Measurements from ENCODE around the gene CDK10. TPM values are rescaled to one million over a fixed set of nuclear protein-coding genes. Genes with fewer than 3 reads are reported as not detected.
A peak's percentile ranks its signal among the peaks of the same experiment; 100 is the strongest.

Gene CDK10
- total and polyA plus RNA-seq, 10 of the 15 experiments (the other 5 are each of a cell fraction or from before 2014, with no cell fraction given) = 1.5 to 58.7 (median 36.0) TPM

- TF ChIP-seq E2F4 (IDR thresholded peaks at IDR 0.05; ENCODE audit: low read depth, low read length) (peak; percentile 51; the same call in 1 of the 2 replicates), EGR1 (IDR thresholded peaks at IDR 0.05; ENCODE audit: borderline replicate concordance in 1 of 2, low read depth in 2 of 2, low read length in 2 of 2) (peak; percentile 85 to 99), ATF2 (IDR thresholded peaks at IDR 0.05; ENCODE audit: low read length) (no peak; the same call in 1 of the 2 replicates), CREB1 (IDR thresholded peaks at IDR 0.05; ENCODE audit: low read depth) (peak; percentile 96), SIN3A (IDR thresholded peaks at IDR 0.05; ENCODE audit: low read depth, low read length) (peak; percentile 90), HCFC1 (IDR thresholded peaks at IDR 0.05; ENCODE audit: low read length) (peak; percentile 51), SPI1 (IDR thresholded peaks at IDR 0.05; ENCODE audit: borderline replicate concordance, insufficient read depth, low read depth, low read length) (no peak), SMAD5 (IDR thresholded peaks at IDR 0.05; ENCODE audit: low read depth) (no peak), BRCA1 (IDR thresholded peaks at IDR 0.05; ENCODE audit: low read depth, low read length) (peak; percentile 45; the same call in 1 of the 2 replicates), CREM (IDR thresholded peaks at IDR 0.05; ENCODE audit: low read depth) (peak; percentile 97), SIX5 (IDR thresholded peaks at IDR 0.05; ENCODE audit: low read depth, low read length, severe bottlenecking) (no peak), ELK1 (IDR thresholded peaks at IDR 0.05; ENCODE audit: low read depth, low read length) (peak; percentile 38; the same call in 1 of the 2 replicates), PRDM15 (CRISPR knock-in tag; IDR thresholded peaks at IDR 0.05) (0 out of 2 replicates have a peak, but pooled peaks have one; percentile 71), NFXL1 (IDR thresholded peaks at IDR 0.05; ENCODE audit: borderline replicate concordance) (no peak), ZBTB40 (IDR thresholded peaks at IDR 0.05; ENCODE audit: borderline replicate concordance) (peak; percentile 46; the same call in 1 of the 2 replicates), ZNF207 (IDR thresholded peaks at IDR 0.05; ENCODE audit: borderline replicate concordance) (0 out of 2 replicates have a peak, but pooled peaks have one; percentile 67)
These were observed 13.7 kb downstream of the CDK10 start (continued) for GRCh38 chr16:89700100-89700648.
